HG03066 (cell line): ENCODE data around the gene IFNA7.
"Not testable (repeated sequence)": the region's sequence is repeated elsewhere in the genome, so short reads cannot be mapped to it uniquely, and the experiment has no call there.

Experiments
- ATAC-seq: cut with Tn5 transposase; IDR thresholded peaks from one replicate; pipeline ENCODE4 v1.9.1; 2021; ENCODE audit warnings: low read depth; ENCODE audit not compliant: unreplicated experiment

Gene IFNA7

DNA sequence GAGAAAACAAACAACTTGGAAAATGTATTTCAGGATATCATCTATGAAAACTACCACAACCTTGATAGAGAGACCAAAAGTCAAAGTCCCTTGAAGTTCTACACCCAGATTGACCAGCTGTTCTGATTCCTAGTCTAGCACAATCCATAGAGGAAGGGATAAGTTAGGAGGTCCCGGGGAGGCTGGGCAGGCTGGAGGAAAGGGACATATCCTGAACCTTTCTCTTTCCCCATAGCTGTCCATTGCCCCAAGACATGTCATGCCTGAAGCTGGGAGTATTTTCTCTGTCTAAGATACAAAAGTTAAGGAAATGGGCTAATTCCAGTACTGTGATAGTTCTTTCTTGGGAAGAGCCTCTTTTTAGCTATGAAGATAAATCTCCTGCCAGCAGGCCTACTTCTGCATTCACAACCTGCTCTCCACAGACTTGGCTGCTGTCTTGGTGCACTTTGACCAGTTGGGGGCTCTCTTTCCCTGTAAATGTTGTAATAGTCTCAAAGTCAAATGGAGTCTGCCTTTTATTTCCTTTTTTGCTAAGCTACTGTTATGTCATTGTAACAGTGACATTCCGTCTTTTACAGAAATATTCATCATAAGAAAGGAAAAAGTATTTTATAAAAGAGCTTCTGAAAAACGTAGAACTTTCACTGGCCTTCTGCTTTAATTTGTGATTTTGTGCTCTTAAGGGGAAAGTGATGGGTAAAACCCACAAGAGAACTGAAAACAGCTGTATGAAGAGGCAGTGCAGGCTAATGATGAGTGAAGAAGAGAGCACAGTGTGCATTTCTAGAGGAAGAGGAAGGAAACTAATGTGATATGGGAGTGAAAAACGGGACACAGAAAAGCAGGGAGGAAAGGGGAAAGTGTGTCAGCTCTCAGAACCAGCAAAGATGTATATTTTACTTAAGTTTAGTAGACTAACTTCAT is 18.9 kb downstream of the IFNA7 start:
- peak; percentile 89 for ATAC-seq

DNA sequence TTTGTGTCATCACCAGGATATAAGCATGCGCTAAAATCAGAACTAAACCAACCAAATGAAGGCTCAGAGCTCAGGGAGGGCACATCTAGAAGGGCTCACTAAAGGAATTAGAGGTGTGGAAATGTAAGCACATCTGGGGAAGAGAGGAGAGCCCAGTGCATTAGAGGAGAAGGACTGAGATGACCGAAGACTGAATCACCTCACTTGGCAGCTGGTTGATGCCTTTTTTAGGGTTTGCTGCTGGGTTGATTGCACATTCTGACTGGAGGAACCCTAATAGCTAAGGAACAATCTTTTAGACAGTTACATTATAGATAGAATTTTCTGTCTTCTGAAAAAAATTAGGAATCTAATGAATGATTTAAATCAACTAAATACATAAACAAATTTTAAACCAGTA is 27.3 kb downstream of the IFNA7 start:
- no peak for ATAC-seq

DNA sequence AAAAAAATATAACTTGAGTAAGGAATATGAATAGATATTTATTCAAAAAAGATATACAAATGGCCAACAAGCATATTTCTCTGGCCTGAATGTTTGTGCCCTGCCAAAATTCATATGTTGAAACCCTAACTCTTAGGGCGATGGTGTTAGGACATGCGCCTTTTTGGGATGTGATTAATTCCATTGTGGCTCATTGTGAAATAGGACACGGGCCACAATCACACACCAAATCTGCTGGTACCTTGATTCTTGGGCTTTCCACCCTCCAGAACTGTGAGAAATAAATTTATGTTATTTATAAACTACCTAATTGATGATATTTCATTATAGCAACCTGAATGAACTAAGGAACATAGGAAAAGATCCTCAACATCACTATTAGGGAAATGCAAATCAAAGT is 29.8 kb downstream of the IFNA7 start:
- no peak for ATAC-seq

DNA sequence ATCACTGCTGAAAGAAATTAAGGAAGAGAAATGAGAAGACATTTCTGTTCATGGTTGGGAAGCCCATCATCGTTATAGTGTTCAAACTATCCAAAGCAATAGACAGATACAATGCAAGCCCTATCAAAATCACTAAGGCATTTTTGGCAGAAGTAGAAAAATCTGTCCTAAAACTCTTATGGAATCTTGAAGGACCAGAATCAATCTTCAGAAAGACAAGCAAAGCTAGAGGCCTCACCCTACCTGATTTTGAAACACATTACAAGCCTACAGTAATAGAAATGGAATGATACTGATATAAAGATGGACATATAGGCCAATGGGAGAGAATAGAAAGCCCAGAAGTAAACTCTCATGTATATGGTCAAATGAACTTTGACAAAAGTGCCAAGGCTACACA is 30.7 kb downstream of the IFNA7 start:
- ATAC-seq = no peak

DNA sequence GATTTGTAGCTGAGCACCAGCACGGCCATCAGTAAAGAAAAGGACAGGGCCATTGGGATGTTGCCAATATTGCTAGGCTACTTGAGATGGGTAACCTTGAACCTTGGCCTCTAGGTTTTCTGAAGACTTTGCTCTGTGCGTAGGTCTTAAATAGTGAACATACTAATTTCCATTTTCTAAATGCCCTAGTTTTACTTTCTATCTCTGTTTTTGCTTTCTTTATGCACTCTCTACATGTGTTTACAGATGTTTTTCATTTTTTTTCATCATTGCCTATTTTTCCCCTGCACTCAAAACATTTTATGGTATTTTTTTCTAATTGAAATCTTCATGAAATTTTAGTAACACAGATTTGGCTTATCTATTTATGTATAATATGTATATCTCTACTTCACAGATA is 35.4 kb downstream of the IFNA7 start, which contains the start of gene IFNA21:
IFNA21 (minus strand) TSS at position 101 of the 400 bp plus-strand sequence; CDS start at position 53, 48 bp downstream.
- not testable (repeated sequence) for ATAC-seq

DNA sequence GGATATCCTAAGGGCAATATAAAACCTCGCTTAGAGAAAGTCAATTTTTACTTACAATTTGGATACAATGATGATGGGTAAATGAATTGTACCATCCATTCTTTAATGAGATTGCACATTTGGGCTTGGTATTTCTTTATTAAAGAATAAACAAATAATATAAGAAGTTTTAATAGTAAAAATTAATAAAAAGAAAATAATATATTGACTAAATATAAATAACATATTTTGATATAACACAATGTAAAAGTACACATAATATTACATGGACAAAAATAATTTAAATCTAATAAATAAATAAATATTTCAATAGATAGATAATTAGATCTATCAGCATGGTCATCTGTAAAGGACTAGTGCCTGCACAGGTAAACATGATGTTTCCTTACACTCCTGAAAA is 36.5 kb downstream of the IFNA7 start:
- no peak for ATAC-seq

DNA sequence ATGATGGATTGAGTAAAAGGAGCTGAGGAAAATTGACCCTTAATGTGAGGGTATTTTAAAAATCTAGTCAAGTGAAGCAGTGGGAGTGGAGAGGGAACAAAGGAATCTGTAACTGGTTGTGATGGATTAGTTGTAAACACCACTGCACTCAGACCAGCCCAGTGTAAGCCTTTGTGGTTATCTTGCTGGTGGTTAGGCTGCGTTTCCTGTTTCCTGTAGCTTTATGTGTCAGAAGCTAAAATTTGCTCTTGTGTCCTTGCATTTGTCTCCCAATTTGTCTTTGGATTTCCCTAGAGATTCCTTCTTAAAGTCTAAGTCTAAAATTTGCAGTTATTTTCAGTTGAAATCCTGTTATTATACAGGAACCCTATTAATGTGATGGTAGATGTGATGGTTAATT is 41.8 kb downstream of the IFNA7 start:
- peak; percentile 86 for ATAC-seq

DNA sequence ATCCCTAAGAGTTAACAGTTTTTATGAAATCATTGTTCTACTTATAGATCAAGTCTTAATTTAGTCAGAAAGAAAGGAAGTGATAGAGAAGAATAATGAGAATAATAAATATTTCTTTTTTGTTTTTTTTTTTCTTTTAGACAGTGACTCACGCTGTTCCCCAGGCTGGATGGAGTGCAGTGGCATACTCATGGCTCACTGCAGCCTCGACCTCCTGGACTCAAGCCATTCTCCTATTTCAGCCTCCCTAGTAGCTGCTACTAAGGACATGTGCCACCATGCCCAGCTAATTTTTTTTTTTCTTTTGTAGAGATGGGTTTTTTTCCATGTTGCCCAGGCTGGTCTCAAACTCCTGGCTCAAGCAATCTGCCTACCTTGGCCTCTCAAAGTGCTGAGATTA is 46.5 kb downstream of the IFNA7 start:
- ATAC-seq = no peak

DNA sequence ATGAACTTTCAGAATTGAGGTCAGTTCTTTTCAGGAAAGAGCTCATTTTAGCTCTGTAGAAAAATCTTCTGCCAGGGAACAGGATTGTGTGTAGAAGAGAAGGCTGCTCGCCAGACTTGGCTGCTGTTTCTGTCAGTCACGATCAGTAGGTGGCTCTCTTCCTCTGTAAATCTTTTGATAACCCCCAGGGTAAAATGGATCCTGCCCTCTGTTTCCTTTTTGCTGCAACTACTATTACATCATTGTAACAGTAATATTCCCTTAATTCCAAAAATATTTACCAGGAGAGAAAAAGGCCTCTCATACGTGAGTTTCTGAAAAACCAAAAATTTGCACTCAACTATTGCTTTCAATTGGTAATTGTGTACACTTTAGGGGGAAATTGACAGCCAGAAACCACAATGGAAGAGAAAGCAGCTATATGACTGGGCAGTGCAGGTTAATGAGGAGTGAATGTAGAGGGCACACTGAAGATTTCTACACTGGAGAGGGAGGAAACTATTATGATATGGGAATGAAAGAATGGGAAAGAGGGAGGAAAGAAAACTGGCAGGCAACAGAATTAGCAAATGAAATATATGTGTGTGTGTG is 47.9 kb downstream of the IFNA7 start:
- ATAC-seq = peak; percentile 87

DNA sequence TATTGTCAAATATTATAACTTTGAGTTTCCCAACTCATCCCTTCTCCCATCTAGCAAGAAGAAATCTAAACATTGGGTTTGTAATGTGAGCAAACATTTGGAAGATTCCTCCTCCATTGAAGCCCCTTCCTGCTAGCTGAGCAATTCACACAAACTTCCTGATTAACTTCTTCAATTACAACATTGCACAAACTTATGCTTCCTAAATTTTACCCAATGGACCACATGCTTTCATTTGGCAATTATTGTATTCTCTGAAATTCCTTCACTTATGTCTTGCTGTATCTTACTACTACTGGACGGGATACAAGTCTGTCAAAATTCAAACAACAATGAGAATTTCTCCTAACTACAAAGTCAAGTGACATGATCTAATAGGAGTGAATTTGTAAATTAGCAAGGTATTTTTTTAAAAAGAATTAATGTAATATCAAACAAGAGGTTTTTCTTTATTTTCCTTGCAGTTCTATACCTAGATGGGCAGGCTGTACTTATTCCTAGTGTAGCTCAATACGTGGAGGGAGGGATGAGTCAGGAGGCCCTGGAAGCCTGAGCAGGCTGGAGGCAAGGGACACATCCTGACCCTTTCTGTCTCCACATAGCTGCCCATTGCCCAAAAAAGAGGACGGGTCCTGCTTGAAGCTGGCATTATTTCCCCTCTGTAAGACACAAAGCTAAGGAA is 48.5 kb downstream of the IFNA7 start:
- peak; percentile 18 for ATAC-seq
